ENCODE measurements around the gene CD244.
"Not testable (repeated sequence)": the region's sequence is repeated elsewhere in the genome, so short reads cannot be mapped to it uniquely, and the experiment has no call there.

- not testable (repeated sequence) for TF ChIP-seq CTCF, POLR2A (IDR thresholded peaks at IDR 0.05)
These were observed 79.5 kb downstream of the CD244 start for GRCh38 chr1:160782988-160783765.
